ENCODE measurements around the gene HEXD.

Gene HEXD

DNA sequence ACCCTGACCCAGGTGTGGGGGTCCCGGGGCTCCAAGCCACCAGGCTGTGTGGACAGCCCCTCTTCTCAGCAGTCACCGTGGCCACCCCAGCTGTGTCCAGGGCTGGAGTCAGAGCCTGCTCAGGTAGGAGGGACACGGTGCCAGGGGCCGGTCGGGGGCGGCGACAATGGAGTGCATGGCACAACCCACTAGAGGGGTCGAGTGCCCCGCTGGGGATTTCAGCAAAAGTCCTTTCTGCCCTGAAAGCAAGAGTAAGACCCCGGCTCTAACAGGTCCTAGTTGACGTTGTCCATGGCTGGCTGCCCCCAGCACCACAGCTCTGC, 35.3 kb upstream of the HEXD start:
- DNase-seq (ENCODE audit: low read depth) = no peak

- no peak for DNase-seq (ENCODE audit: low read depth)
Measured at GRCh38 chr17:82383411-82383810, 34.7 kb upstream of the HEXD start.

DNA sequence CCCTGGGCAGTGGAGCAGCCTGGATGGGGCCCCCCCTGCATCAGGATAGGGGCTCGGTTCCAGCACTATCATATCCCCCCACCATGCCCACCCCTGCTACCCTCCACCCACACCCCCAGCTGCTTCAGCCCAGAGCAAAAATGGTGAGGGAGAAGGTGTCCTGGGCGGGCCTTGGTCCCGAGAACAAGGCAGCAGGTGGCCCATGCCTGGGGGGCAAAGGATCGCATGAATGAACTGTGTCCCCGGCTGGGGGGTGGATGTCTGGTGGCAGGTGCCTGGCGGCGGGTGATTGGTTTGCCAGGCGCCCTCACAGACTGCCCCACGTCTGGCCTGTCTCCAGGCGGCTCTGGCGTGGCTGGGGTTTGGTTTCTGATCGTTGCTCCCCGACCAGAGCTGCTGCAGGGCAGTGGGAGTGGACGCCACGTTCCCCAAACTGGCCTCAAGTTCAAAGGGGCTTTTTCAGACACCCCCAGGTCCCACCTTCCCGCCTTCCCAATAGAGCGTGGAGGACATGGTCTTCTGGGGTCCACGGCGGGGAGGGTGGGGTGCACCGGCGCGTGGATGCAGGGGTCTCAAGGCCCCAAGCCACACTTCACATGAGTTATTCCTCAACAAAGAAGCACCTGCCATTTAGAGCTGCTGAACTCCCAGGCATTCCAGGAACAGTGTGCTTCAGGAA, 34.0 kb upstream of the HEXD start:
- no peak for DNase-seq (ENCODE audit: low read depth)

GRCh38 chr17:82384730-82385481, 33.2 kb upstream of the HEXD start:
- no peak for DNase-seq (ENCODE audit: low read depth)

DNA sequence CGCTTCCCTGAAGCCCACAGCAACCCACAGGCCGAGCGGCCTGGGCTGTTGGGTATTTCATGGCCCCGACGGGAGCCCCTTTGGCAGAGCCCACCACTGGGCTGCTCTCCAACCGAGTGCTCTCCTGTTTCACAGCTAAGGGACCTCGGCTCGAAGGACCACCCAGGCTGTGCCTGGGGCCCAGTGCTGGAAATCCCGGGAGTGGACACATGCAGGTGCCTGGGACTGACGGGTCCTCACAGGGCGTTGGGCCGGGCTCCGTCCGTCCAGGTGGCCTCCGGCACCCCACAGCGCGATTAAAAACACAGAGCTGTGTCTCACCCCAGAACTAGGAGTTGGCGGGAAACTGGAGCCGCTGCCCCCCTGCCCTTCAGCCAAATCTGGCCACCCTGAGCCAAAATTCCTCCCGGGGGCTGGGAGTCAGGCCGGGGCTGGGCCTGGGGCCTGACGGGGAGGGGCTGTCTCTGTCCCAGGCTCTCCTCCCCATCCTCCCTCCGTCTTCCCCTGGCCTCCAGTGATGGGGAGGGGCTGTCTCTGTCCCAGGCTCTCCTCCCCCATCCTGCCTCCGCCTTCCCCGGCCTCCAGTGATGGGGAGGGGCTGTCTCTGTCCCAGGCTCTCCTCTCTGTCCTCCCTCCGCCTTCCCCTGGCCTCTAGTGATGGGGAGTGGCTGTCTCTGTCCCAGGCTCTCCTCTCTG, 32.4 kb upstream of the HEXD start:
- no peak for DNase-seq (ENCODE audit: low read depth)

- no peak for DNase-seq (ENCODE audit: low read depth)
Measured at GRCh38 chr17:82386255-82386831, 31.8 kb upstream of the HEXD start.

GRCh38 chr17:82386881-82387704, 31.1 kb upstream of the HEXD start:
- no peak for DNase-seq (ENCODE audit: low read depth)

DNA sequence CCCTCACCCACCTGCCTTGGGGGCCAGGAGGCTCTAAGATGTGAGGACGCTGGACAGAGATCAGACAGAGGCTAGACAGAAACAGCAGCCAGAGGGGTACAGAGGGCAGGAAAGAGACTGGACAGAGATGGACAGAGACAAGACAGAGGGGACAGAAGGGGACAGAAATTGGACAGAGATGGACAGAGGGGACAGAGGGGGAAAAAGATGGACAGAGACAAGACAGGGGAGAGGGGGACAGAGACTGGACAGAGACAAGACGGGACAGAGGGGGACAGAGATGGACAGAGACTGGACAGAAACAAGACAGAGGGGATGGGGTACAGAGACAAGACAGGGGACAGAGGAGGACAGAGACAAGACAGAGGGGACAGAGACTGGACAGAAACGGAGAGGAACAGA, 30.4 kb upstream of the HEXD start:
- DNase-seq (ENCODE audit: low read depth) = no peak

DNA sequence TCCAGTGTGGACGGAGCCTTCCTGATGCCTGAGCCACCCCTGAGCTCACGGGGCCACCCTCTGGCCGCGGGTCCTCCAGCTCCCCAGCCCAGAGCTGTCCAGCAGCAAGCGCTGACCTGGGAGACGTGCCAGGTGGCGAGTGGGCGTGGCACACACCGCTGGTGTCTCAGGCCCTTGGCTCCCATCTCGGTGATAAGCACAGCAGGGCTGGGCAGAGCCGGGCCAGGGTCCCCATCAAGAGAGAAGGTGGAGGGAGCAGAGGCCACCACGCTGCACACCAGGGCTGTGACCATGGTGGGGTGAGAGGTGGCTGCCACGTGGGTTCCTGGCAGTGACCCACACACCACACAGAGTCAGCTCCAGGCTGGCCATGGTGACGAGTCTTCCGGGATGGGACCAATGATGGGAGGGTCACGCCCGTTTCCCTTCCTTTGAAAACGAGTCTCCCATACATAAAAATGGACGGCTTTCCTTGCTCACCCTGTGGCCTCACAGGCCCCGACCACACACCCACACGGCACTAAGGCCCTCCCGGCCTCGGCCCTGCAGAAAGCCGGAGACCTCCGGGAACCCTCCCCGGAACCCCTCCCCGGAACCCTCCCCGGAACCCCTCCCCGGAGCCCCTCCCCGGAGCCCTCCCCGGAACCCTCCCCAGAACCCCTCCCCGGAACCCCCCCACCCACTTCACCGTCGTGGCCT, 29.8 kb upstream of the HEXD start:
- no peak for DNase-seq (ENCODE audit: low read depth)

DNA sequence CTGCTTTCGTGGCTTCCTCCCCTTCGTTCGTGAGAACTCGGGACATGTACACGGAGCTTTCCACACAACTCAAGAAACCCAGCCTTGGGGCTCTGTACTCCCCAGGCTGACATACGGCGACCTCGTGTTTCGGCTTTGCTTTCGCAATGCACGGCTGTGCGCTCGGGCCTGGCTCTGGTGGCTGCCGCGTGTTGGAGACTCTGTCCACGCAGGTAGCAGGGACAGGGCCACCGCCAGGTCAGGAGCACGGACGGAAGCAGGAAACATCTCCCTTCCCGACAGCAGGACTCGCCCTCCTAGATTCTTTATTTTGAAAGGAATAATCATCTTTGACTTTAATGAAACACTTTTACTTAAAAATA, 29.2 kb upstream of the HEXD start:
- DNase-seq (ENCODE audit: low read depth) = no peak

DNA sequence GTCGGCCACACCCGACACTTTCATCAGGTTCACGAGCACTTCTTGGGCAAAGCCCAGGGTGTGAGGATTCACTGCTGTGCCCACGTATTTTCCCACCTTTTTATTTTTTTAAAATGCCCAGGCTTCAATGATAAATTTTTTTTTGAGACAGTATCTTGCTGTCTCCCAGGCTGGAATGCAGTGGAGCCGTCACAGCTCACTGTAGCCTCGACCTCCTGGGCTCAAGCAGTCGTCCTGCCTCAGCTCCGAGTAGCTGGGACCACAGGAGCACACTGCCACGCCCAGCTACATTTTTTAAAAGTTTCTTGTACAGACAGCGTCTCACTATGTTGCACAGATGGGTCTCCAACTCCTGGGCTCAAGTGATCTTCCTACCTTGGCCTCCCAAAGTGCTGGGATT, 28.8 kb upstream of the HEXD start:
- DNase-seq (ENCODE audit: low read depth) = no peak

- DNase-seq (ENCODE audit: low read depth) = no peak
Measured at GRCh38 chr17:82390015-82390859, 27.9 kb upstream of the HEXD start.

DNA sequence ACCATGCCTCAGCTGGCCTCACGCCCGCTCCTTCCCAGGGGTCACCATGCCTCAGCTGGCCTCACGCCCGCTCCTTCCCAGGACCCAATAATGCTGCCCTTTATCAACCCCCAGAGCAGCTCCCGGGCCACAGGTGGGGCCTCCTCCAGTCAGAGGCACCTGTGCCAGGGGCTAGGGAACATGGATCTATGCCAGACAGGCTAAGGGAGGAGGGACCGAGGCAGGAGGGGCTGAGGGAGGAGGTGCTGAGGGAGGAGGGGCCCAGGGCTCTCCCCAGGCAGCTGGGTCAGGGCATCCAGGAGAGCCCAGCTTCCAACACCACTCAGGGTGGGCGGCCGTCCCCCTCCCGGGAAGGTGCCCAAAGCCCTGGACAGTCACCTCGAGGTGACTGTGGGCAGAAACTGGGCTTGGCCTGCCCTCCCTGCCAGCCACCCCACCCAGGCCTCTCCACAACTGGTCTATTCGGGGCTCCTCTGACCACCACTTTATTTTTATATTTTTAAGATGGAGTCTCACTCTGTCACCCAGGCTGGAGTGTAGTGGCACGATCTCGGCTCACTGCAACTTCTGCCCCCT, 27.2 kb upstream of the HEXD start:
- no peak for DNase-seq (ENCODE audit: low read depth)

DNA sequence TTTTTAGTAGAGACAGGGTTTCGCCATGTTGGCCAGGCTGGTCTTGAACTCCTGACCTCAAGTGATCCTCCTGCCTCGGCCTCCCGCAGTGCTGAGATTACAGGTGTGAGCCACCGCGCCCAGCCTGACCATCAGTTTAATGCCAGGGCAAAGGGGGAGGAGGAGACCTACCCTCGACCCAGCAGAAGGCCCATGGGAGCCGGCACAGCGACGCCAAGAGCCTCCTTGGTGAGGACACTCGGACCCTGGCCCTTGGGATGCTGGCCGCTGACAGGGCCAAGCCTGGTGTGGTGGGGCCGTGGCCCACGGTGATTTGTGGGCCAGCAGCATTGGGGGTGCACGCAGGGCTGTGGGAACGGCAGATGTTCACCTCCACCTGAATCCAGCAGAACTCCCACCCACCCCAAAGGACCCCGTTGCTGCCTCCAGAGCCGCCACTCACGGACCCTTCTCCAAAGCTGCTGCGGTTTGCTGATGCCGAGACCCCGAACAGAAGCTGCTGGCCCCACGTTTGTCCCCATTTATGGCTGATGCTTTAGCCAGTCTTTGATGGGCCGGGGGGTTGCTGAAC, 26.6 kb upstream of the HEXD start:
- no peak for DNase-seq (ENCODE audit: low read depth)

DNA sequence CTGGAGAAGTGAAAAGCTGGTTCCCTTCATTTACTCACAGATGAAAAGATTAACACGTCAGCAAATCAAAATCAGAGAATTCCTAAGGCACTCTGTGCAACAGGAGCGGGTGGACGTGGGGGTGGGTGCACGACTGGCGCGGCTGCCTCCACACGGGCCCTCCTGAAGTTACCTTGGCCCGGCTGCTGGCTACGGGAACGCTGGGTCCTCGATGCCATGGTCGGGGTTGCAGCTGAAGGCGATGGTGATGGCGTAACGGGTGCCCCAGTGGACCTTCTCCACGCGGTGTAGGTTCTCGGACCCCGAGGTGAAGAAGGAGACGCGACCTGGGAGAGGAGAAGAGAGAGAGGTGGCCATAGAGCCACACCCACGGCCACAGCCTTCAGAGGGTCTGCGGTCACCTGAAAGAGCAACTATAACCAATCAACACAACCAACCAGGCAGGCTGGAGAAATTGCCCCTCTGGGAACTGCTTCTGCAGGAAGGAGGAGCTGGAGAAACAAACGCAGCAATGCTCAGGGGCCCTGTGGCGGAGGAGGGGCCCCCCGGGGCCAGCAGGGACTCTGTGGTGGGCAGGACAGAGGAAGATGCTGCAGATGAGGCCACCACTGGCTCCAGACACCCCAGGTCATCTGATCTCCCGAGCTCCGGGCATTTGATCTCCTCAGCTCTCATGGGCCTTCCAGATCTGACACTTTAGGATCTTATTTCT, 25.8 kb upstream of the HEXD start:
- DNase-seq (ENCODE audit: low read depth) = no peak

DNA sequence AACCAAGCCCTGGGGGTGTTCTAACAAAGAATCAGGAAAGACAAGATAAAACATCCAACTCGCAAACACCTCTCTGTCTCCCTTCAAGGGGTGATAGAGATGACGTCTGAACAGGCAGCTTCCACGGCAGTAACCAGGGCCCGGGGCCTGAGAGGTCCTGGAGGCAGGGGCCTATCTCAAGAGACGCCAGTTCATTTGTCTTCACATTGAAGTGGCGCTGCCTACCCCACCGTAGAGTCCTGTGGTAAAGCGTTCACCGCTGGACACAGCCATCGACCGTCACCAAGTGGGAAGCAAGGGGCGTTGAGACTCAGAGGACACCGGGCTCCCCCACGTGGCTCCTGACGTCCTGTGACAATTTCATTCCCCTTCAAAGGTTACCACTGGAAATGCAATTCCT, 25.2 kb upstream of the HEXD start:
- no peak for DNase-seq (ENCODE audit: low read depth)

DNA sequence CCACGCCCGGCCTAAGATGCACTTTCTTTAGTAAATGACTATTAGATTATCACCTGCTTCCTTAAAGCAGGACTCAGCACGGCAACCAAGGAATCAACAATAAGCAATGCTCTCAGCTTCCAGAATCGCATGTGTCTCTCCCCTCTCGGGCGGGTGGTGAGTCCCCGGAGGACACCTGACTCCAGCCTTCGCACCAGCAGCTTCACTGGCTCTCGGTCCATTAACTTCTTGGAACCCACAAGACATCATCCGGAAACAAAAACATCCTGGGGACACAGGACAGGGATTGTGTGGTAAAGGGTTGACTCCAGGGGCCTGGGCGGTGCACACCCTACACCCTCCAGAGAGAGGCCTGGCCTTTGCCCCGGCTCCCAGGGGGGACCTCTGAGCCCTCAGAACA, 23.9 kb upstream of the HEXD start:
- no peak for DNase-seq (ENCODE audit: low read depth)

GRCh38 chr17:82396601-82397435, 21.3 kb upstream of the HEXD start:
- no peak for DNase-seq (ENCODE audit: low read depth)

All from activated T-cell treated with anti-CD3 and anti-CD28 coated beads for 24 hours (primary cell).